Parathyroid adenoma (tissue), 2 donors: ENCODE results near the gene MRPL38.
"Not testable (repeated sequence)": the region's sequence is repeated elsewhere in the genome, so short reads cannot be mapped to it uniquely, and the experiment has no call there.

ENCODE experiments used
- H2AFZ ChIP-seq: fragments of 300-600 bp; sonication (generic); one replicate; pipeline ENCODE4 v1.7.0; 2017; ENCODE audit warnings: antibody characterized with exemption, mild to moderate bottlenecking
- H3K27ac ChIP-seq: fragments of 300-600 bp; sonication (generic); one replicate; pipeline ENCODE4 v1.7.0; 2017
- H3K27me3 ChIP-seq: fragments of 300-600 bp; sonication (generic); one replicate; pipeline ENCODE4 v1.7.0; 2017; ENCODE audit warnings: low read length; ENCODE audit not compliant: control insufficient read depth, insufficient read depth
- H3K36me3 ChIP-seq: fragments of 300-600 bp; sonication (generic); one replicate; pipeline ENCODE4 v1.7.0; 2017; ENCODE audit warnings: low read length; ENCODE audit not compliant: control insufficient read depth, insufficient read depth
- H3K4me1 ChIP-seq: fragments of 300-600 bp; sonication (generic); one replicate; pipeline ENCODE4 v1.7.0; 2017; ENCODE audit warnings: control low read depth
- H3K4me2 ChIP-seq: fragments of 300-600 bp; sonication (generic); one replicate; pipeline ENCODE4 v1.7.0; 2017; ENCODE audit warnings: low read length
- H3K4me3 ChIP-seq: fragments of 300-600 bp; sonication (generic); one replicate; pipeline ENCODE4 v1.7.0; 2017; ENCODE audit warnings: low read depth, low read length
- H3K79me2 ChIP-seq: fragments of 300-600 bp; sonication (generic); one replicate; pipeline ENCODE4 v1.7.0; 2017; ENCODE audit warnings: control low read depth
- H3K9ac ChIP-seq: fragments of 300-600 bp; sonication (generic); one replicate; pipeline ENCODE4 v1.7.0; 2017; ENCODE audit warnings: mild to moderate bottlenecking
- H3K9me3 ChIP-seq: fragments of 300-600 bp; sonication (generic); one replicate; pipeline ENCODE4 v1.7.0; 2017; ENCODE audit warnings: low read length; ENCODE audit not compliant: control insufficient read depth
- TF ChIP-seq, protein P1 (sequence below): fragments of 300-600 bp; sonication (generic); IDR thresholded peaks from one replicate; pipeline ENCODE4 v1.7.0; 2017; ENCODE audit warnings: antibody characterized with exemption, mild to moderate bottlenecking
- donor health status: primary hyperparathyroidism.

The MRPL38 gene

DNA sequence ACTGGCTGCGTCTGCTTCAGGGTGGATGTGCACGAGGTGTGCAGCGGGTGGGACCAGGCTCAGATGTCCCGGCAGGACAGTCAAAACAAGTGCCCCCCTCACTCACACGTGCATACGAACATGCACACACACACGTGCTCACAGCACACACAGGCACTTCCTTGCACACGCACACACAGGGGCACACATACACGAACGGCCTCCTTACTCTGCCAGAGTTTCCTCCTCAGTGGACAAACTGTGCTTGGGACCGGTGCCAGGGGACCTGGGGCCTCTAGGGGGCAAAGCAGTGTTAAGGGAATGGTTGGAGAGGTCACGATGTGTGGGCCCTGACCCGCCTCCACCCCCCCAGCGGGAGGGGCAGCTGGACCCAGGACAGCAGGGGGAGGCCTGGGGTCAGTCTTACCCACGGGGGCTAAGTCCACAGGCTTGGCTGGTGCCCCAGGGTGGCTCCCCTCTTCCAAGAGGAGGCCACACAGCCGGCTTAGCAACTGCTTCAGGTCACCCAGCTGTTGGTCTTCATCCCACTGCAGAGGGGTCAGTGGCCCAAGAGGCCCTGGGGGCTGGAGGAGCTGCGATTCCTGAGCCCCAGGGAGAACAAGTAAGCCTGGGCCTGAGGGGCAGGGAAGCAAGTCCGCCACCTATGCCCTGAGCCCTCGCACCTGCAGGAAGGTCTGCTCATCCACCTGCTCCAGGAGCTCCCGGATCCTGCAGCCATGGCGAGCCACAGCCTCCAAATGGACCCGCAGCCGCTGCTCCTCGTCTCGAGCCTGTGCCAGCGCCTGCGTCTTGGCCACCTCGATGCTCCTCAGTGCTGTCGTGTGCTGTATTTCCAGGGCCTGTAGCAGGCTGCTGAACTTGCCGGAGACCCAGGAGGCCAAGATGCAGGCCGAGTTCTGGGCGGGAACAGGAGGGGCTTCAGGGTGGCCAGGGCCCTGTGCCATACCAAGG is 12.8 kb downstream of the MRPL38 start:
- Histone ChIP-seq H3K9ac (no peak overlapping the region), H3K27me3 (no peaks in the 10 kb centered on the region), H3K27ac (no peak overlapping the region), H3K36me3 (no peaks in the 10 kb centered on the region), H3K4me3 (no peak overlapping the region), H3K4me1 (peaks cover 9% of the 10 kb centered on the region), H2AFZ (no peak overlapping the region), H3K9me3 (no peaks in the 10 kb centered on the region), H3K79me2 (peaks cover 8% of the 10 kb centered on the region), H3K4me2 (no peak overlapping the region)
- TF ChIP-seq, protein P1, sequence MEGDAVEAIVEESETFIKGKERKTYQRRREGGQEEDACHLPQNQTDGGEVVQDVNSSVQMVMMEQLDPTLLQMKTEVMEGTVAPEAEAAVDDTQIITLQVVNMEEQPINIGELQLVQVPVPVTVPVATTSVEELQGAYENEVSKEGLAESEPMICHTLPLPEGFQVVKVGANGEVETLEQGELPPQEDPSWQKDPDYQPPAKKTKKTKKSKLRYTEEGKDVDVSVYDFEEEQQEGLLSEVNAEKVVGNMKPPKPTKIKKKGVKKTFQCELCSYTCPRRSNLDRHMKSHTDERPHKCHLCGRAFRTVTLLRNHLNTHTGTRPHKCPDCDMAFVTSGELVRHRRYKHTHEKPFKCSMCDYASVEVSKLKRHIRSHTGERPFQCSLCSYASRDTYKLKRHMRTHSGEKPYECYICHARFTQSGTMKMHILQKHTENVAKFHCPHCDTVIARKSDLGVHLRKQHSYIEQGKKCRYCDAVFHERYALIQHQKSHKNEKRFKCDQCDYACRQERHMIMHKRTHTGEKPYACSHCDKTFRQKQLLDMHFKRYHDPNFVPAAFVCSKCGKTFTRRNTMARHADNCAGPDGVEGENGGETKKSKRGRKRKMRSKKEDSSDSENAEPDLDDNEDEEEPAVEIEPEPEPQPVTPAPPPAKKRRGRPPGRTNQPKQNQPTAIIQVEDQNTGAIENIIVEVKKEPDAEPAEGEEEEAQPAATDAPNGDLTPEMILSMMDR: no peak

DNA sequence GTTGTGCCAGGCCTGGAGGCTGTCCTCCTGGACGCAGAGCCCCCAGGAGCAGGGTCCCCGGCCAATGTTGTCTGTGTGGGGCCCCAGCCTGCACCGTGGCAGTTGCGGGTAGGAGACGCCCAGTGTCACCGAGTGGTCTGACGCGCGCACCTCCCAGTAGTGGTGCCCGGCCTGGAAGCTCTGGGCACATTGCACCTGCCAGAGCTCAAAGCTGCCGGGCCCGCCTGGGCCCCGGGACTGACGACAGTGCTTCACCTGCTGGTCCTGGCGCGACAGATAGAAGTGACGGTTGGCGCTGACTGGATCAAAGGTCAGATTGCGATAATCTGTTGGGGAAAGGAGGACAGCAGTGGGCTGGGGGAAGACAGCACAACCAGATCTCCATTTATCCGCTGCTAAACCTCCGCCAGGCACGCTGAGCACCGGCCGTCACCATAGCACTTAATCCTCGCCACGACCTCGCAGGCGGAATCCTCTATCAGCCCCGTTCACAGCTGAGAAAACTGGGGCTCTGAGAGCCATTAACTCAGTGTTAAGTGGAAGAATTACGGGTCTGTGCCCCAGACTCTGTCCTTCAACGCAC is 13.6 kb downstream of the MRPL38 start:
- Histone ChIP-seq H3K36me3 (no peaks in the 10 kb centered on the region), H2AFZ (no peak overlapping the region), H3K9me3 (no peaks in the 10 kb centered on the region), H3K9ac (no peak overlapping the region), H3K27ac (no peak overlapping the region), H3K27me3 (no peaks in the 10 kb centered on the region), H3K4me2 (no peak overlapping the region), H3K79me2 (peaks cover 8% of the 10 kb centered on the region), H3K4me1 (peaks cover 9% of the 10 kb centered on the region), H3K4me3 (no peak overlapping the region)
- TF ChIP-seq, protein P1: no peak

DNA sequence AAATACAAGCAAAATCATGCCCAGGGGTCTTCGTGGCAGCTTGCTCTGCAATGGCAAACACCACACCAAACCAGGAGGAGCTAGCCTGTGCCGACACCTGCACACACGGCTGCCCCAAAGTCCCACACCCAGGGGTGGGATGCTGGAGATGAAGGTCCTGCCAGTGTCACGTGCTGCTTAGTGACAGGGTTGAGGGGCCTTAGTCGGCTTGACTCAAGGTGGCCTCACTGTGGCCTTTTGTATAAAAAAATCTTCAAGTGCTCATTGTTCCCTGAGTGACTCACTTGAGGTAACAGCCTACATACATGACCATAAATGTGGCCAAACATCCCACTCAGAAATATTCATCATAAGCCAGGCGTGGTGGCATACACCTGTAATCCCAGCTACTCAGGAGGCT is 15.2 kb downstream of the MRPL38 start:
- H3K4me1 ChIP-seq: no peaks in the 10 kb centered on the region

DNA sequence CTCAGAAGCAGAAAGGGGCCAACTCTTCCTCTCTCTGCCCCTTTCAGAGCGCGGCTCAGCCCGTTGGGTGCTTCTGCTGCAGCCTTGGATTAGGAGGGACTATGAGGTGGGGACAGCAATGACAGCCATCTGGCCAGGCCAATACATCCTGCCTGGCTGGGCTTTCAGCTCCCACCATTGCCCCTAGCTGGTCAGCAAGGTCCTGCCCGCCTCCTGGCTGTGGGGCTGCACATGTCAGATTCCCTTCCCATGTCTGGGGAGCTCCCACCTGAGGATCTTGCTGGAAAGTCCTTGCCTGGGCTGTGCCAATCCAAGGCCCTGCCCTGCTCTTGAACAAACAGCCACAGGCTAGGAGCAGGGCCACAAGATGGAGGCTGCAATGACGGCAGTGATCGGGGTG is 16.2 kb downstream of the MRPL38 start:
- Histone ChIP-seq H3K27ac (no peak overlapping the region), H3K4me1 (no peaks in the 10 kb centered on the region), H3K4me2 (no peak overlapping the region), H3K27me3 (no peaks in the 10 kb centered on the region), H3K9ac (no peak overlapping the region), H3K4me3 (no peak overlapping the region), H3K36me3 (no peaks in the 10 kb centered on the region), H3K79me2 (no peaks in the 10 kb centered on the region), H3K9me3 (no peaks in the 10 kb centered on the region), H2AFZ (no peak overlapping the region)
- TF ChIP-seq, protein P1: no peak

More for the DNA sequence above, 15.2 kb downstream of the MRPL38 start:
- no peak overlapping the region for H3K4me2 ChIP-seq
- H2AFZ ChIP-seq: no peak overlapping the region
- H3K27me3 ChIP-seq: no peaks in the 10 kb centered on the region
- no peak overlapping the region for H3K4me3 ChIP-seq
- H3K36me3 ChIP-seq: no peaks in the 10 kb centered on the region
- H3K79me2 ChIP-seq: no peaks in the 10 kb centered on the region
- H3K9me3 ChIP-seq: no peaks in the 10 kb centered on the region
- TF ChIP-seq, protein P1: no peak
- no peak overlapping the region for H3K27ac ChIP-seq
- H3K9ac ChIP-seq: no peak overlapping the region

DNA sequence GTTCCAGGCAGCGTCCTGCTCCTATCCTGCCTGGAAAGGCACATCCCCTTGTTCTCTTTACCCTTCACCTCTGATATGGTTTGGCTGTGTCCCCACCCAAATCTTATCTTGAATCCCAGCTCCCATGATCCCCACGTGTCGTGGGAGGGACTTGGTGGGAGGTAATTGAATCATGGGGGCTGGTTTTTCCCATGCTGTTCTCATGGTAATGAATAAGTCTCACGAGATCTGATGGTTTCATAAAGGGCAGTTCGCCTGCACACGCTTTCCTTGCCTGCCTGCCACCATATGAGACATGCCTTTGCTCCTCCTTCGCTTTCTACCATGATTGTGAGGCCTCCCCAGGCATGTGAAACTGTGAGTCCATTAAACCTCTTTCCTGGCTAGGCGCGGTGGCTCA is 18.8 kb downstream of the MRPL38 start:
- H3K36me3 ChIP-seq, H3K9me3 ChIP-seq, H3K4me3 ChIP-seq, H3K4me1 ChIP-seq, H3K27ac ChIP-seq, H3K9ac ChIP-seq, H3K4me2 ChIP-seq, H2AFZ ChIP-seq, H3K27me3 ChIP-seq, H3K79me2 ChIP-seq: not testable (repeated sequence)
